ENCODE results near the gene ANKEF1.
A peak's percentile ranks its signal among the peaks of the same experiment; 100 is the strongest.

DNA sequence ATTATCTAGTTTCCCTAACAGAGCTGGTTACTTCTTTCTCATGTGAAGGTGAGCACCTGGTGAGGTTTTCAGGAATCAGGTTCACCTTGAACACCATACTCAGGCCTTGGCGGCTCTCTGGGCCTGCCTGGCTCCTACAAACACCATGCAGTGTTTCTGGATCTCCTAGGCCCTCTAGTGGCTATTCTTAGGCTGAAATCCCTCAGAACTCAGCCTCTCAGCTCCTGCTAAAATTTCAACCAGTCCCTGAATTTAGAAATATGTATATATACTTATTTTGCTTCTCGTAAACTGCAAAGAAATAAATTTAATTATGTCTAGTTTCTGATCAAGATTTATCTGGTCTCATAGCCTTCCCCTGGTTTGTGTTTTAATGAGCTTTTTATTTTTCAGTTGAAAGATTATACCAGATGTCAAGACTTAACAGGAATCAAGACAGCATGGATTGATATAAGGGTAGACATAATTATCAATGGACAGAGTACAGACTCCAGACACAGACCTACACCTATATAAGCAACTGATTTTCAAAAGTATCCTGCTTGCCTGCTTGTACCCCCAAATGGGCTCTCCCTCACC, 55.9 kb downstream of the ANKEF1 start:
- TF ChIP-seq, protein P1, sequence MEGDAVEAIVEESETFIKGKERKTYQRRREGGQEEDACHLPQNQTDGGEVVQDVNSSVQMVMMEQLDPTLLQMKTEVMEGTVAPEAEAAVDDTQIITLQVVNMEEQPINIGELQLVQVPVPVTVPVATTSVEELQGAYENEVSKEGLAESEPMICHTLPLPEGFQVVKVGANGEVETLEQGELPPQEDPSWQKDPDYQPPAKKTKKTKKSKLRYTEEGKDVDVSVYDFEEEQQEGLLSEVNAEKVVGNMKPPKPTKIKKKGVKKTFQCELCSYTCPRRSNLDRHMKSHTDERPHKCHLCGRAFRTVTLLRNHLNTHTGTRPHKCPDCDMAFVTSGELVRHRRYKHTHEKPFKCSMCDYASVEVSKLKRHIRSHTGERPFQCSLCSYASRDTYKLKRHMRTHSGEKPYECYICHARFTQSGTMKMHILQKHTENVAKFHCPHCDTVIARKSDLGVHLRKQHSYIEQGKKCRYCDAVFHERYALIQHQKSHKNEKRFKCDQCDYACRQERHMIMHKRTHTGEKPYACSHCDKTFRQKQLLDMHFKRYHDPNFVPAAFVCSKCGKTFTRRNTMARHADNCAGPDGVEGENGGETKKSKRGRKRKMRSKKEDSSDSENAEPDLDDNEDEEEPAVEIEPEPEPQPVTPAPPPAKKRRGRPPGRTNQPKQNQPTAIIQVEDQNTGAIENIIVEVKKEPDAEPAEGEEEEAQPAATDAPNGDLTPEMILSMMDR (IDR thresholded peaks at IDR 0.05 in 4 of 5, conservative IDR thresholded peaks at IDR 0.05 in 1 of 5) = peak in 4 of 5 experiments; percentile 21 to 58 (median 54)
- TF ChIP-seq POLR2A (IDR thresholded peaks at IDR 0.05) = no peak
